ENCODE measurements around the gene RFX6. TPM values are rescaled to one million over a fixed set of nuclear protein-coding genes. Genes with fewer than 3 reads are reported as not detected.

Gene RFX6
- total RNA-seq, 1 experiment from 2014 or later: 0.15 TPM

DNA sequence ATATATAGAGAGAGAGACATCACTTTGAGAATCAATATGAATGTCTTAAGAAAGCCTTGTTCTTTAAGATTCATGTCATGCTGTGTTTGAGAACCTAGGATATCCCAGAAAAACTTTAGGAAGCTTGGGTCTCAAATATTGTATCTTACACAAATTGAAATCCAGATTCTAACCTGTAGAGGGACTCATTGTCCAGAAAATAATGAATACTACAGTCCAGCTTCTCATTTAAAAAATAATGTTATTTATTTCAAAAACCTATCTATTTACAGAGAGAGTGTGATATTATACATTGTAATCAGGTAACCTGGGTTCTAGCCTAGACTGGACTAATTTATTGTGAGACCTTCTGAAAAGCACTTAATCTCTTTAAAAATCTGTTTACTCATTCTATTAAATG is 4.2 kb downstream of the RFX6 start:
- Histone ChIP-seq H4K20me1 (ENCODE audit: low read length) (no peaks in the 10 kb centered on the region), H3K9ac (ENCODE audit: low read length) (no peak overlapping the region), H3K9me2 (replicated peaks; ENCODE audit: low read length) (no peaks in the 10 kb centered on the region), H3K9me3 (ENCODE audit: low read length) (no peaks in the 10 kb centered on the region), H3F3A (ENCODE audit: low read length, unreplicated experiment) (no peaks in the 10 kb centered on the region), H3K4me3 (ENCODE audit: low read length) (no peak overlapping the region), H3K27ac (ENCODE audit: low read length) (no peak overlapping the region), H3K79me2 (ENCODE audit: low read length) (no peaks in the 10 kb centered on the region), H3K4me2 (ENCODE audit: low read length) (no peak overlapping the region), H3K4me1 (ENCODE audit: insufficient read depth, low read length) (peaks cover 20% of the 10 kb centered on the region), H3K36me3 (ENCODE audit: low read depth, low read length) (no peaks in the 10 kb centered on the region), H3K27me3 (ENCODE audit: low read length) (peaks cover 13% of the 10 kb centered on the region), H2AFZ (ENCODE audit: low read length) (no peak overlapping the region)
- ATAC-seq (peak; percentile 37; the same call in 1 of the 2 replicates), DNase-seq (peak; percentile 53)
- intact Hi-C loops (cut with micrococcal nuclease): loop anchor here (1.0 to 5.0 kb wide), 4 partner anchors 60 to 436 kb away; no protein-coding TSS in a partner anchor
- CTCF ChIA-PET: interaction anchor here (0.6 to 1.1 kb wide), 4 partner anchors 83 to 449 kb away, joined by 3 to 4 read pairs (median 3); no protein-coding TSS in a partner anchor
- BruUV-seq (replicated peaks): no TSS peak
- POLR2A ChIA-PET (ENCODE audit: unreplicated experiment): interaction anchor here (0.8 kb wide), 1 partner anchor 61 kb away, joined by 3 read pairs; no protein-coding TSS in a partner anchor
- TF ChIP-seq, protein P1, sequence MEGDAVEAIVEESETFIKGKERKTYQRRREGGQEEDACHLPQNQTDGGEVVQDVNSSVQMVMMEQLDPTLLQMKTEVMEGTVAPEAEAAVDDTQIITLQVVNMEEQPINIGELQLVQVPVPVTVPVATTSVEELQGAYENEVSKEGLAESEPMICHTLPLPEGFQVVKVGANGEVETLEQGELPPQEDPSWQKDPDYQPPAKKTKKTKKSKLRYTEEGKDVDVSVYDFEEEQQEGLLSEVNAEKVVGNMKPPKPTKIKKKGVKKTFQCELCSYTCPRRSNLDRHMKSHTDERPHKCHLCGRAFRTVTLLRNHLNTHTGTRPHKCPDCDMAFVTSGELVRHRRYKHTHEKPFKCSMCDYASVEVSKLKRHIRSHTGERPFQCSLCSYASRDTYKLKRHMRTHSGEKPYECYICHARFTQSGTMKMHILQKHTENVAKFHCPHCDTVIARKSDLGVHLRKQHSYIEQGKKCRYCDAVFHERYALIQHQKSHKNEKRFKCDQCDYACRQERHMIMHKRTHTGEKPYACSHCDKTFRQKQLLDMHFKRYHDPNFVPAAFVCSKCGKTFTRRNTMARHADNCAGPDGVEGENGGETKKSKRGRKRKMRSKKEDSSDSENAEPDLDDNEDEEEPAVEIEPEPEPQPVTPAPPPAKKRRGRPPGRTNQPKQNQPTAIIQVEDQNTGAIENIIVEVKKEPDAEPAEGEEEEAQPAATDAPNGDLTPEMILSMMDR (conservative IDR thresholded peaks at IDR 0.05; ENCODE audit: low read depth, low read length): peak; percentile 65
- TF ChIP-seq EZH2phosphoT487 (IDR thresholded peaks at IDR 0.05; ENCODE audit: borderline replicate concordance, low read length) (no peak), EZH2 (IDR thresholded peaks at IDR 0.05; ENCODE audit: low read length, unreplicated experiment) (no peak)

DNA sequence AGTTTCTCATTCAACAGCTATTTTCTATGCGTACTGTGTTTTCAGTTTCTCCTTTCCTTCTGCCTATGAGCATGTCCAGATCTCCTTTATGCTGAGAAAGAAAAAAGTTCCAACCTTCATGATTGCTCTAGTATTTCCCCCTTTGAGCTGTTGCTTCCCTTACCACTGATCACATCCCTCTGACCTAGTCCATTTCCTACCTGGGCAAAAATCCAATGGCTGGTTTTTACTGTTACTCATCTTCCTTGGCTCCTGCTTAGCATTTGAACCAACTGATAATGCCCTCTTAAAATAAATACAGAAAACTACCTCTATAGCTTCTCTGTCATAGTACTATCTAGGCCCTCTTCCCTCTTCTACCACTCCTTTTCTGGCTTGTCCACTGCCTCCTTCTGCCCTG is 6.0 kb downstream of the RFX6 start:
- Histone ChIP-seq H3K9me2 (replicated peaks; ENCODE audit: low read length) (no peaks in the 10 kb centered on the region), H3K27ac (ENCODE audit: low read length) (peak overlapping the region; percentile 64), H2AFZ (ENCODE audit: low read length) (no peak overlapping the region), H3K4me3 (ENCODE audit: low read length) (no peak overlapping the region), H3K27me3 (ENCODE audit: low read length) (peaks cover 3% of the 10 kb centered on the region; the same call in 1 of the 2 replicates), H4K20me1 (ENCODE audit: low read length) (no peaks in the 10 kb centered on the region), H3K9me3 (ENCODE audit: low read length) (no peaks in the 10 kb centered on the region), H3K9ac (ENCODE audit: low read length) (no peak overlapping the region; the same call in 1 of the 2 replicates), H3K4me2 (ENCODE audit: low read length) (peak overlapping the region; percentile 55), H3K36me3 (ENCODE audit: low read depth, low read length) (no peaks in the 10 kb centered on the region), H3F3A (ENCODE audit: low read length, unreplicated experiment) (no peaks in the 10 kb centered on the region), H3K79me2 (ENCODE audit: low read length) (no peaks in the 10 kb centered on the region), H3K4me1 (ENCODE audit: insufficient read depth, low read length) (peaks cover 20% of the 10 kb centered on the region)
- intact Hi-C loops (cut with micrococcal nuclease): loop anchor here (5.0 kb wide), 2 partner anchors 304 to 434 kb away; no protein-coding TSS in a partner anchor
- TF ChIP-seq EZH2phosphoT487 (IDR thresholded peaks at IDR 0.05; ENCODE audit: borderline replicate concordance, low read length) (no peak), EZH2 (IDR thresholded peaks at IDR 0.05; ENCODE audit: low read length, unreplicated experiment) (no peak)
- TF ChIP-seq, protein P1 (conservative IDR thresholded peaks at IDR 0.05; ENCODE audit: low read depth, low read length): no peak
- BruUV-seq (replicated peaks): no TSS peak
- POLR2A ChIA-PET (ENCODE audit: unreplicated experiment): no interaction called here
- peak; percentile 79 for DNase-seq
- peak; percentile 93 for ATAC-seq
- CTCF ChIA-PET: interaction anchor here (0.6 to 2.0 kb wide), 4 partner anchors 44 to 512 kb away, joined by 3 to 6 read pairs (median 5); no protein-coding TSS in a partner anchor

DNA sequence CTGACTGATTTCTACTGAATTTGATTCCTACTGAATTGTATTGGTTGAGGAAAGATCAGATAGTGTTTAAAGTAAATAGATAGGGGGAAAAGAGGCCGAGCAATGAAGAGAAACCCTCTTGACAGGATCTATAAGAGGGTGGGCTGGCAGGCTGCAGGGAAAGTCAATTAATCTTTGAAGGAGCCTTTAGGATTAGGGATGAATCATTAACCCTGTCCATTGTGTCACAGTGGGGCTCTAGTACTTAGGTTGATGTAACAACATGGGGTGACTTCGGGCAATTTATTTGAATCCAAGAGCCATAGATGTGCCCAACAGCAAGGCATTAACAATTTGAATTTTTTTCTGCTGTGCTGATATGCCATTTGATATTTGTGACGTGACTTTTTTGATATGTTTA is 7.5 kb downstream of the RFX6 start:
- no peak for ATAC-seq
- CTCF ChIA-PET: no interaction called here

More for the DNA sequence above, 7.5 kb downstream of the RFX6 start:
- POLR2A ChIA-PET (ENCODE audit: unreplicated experiment): no interaction called here
- Histone ChIP-seq H3K27ac (ENCODE audit: low read length) (no peak overlapping the region), H3K27me3 (ENCODE audit: low read length) (no peaks in the 10 kb centered on the region), H3F3A (ENCODE audit: low read length, unreplicated experiment) (no peaks in the 10 kb centered on the region), H2AFZ (ENCODE audit: low read length) (no peak overlapping the region), H3K4me3 (ENCODE audit: low read length) (no peak overlapping the region), H3K4me2 (ENCODE audit: low read length) (no peak overlapping the region), H3K9me2 (replicated peaks; ENCODE audit: low read length) (no peaks in the 10 kb centered on the region), H3K79me2 (ENCODE audit: low read length) (no peaks in the 10 kb centered on the region), H3K4me1 (ENCODE audit: insufficient read depth, low read length) (peaks cover 20% of the 10 kb centered on the region), H3K9me3 (ENCODE audit: low read length) (no peaks in the 10 kb centered on the region), H4K20me1 (ENCODE audit: low read length) (no peaks in the 10 kb centered on the region), H3K9ac (ENCODE audit: low read length) (no peak overlapping the region), H3K36me3 (ENCODE audit: low read depth, low read length) (no peaks in the 10 kb centered on the region)
- no peak for TF ChIP-seq EZH2 (IDR thresholded peaks at IDR 0.05; ENCODE audit: low read length, unreplicated experiment)
- no peak for TF ChIP-seq EZH2phosphoT487 (IDR thresholded peaks at IDR 0.05; ENCODE audit: borderline replicate concordance, low read length)
- TF ChIP-seq, protein P1 (conservative IDR thresholded peaks at IDR 0.05; ENCODE audit: low read depth, low read length): no peak
- intact Hi-C loops (cut with micrococcal nuclease): loop anchor here (5.0 kb wide), 2 partner anchors 303 to 433 kb away; no protein-coding TSS in a partner anchor
- DNase-seq: no peak
- no TSS peak for BruUV-seq (replicated peaks)
